ENCODE measurements around the gene FCGR2B. TPM values are rescaled to one million over a fixed set of nuclear protein-coding genes. Genes with fewer than 3 reads are reported as not detected.

FCGR2B gene
- total and polyA plus RNA-seq, 2 donors (not counting 3 experiments of a cell fraction or from before 2014, with no cell fraction given): not detected

- no TSS peak for BruUV-seq (replicated peaks)
Observed at GRCh38 chr1:161678500-161678899, 15.6 kb downstream of the FCGR2B start.

More at GRCh38 chr1:161678500-161678899, 15.6 kb downstream of the FCGR2B start:
- H2AFZ ChIP-seq (ENCODE audit: low read depth, low read length): no peak overlapping the region
- FAIRE-seq (no peak), DNase-seq (ENCODE audit: low read depth, low spot score) (no peak)
- ChIA-PET POLR2A (no interaction called here), CTCF (no interaction called here)
- no peaks in the 10 kb centered on the region for H3K9me3 ChIP-seq (replicated peaks; ENCODE audit: control insufficient read depth, insufficient read depth, low read length)
- no peaks in the 10 kb centered on the region for H3K9me1 ChIP-seq (replicated peaks; ENCODE audit: control insufficient read depth, extremely low read depth, insufficient read depth, low read length)
- no peaks in the 10 kb centered on the region for H3K36me3 ChIP-seq (ENCODE audit: control insufficient read depth in 2 of 2, extremely low read depth in 1 of 2, insufficient read depth in 2 of 2, low read length in 2 of 2)
- H4K20me1 ChIP-seq (replicated peaks; ENCODE audit: control insufficient read depth, extremely low read depth, insufficient read depth, low read length): no peaks in the 10 kb centered on the region
- H3K27ac ChIP-seq (ENCODE audit: insufficient read depth, low read depth, low read length): no peak overlapping the region
- no peaks in the 10 kb centered on the region for H3K79me2 ChIP-seq (ENCODE audit: control insufficient read depth, insufficient read depth, low read length)
- peaks cover 14 to 17% of the 10 kb centered on the region in 2 experiments for H3K27me3 ChIP-seq (ENCODE audit: control insufficient read depth in 2 of 2, insufficient read depth in 2 of 2, low read length in 2 of 2)
- TF ChIP-seq, protein P1, sequence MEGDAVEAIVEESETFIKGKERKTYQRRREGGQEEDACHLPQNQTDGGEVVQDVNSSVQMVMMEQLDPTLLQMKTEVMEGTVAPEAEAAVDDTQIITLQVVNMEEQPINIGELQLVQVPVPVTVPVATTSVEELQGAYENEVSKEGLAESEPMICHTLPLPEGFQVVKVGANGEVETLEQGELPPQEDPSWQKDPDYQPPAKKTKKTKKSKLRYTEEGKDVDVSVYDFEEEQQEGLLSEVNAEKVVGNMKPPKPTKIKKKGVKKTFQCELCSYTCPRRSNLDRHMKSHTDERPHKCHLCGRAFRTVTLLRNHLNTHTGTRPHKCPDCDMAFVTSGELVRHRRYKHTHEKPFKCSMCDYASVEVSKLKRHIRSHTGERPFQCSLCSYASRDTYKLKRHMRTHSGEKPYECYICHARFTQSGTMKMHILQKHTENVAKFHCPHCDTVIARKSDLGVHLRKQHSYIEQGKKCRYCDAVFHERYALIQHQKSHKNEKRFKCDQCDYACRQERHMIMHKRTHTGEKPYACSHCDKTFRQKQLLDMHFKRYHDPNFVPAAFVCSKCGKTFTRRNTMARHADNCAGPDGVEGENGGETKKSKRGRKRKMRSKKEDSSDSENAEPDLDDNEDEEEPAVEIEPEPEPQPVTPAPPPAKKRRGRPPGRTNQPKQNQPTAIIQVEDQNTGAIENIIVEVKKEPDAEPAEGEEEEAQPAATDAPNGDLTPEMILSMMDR (IDR thresholded peaks at IDR 0.05; ENCODE audit: extremely low read depth in 1 of 2, insufficient read depth in 1 of 2, low read depth in 1 of 2, low read length in 2 of 2): no peak
- TF ChIP-seq, protein P2, sequence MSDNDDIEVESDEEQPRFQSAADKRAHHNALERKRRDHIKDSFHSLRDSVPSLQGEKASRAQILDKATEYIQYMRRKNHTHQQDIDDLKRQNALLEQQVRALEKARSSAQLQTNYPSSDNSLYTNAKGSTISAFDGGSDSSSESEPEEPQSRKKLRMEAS (IDR thresholded peaks at IDR 0.05; ENCODE audit: insufficient read depth, insufficient read length): no peak
- TF ChIP-seq POLR2AphosphoS5 (IDR thresholded peaks at IDR 0.05; ENCODE audit: insufficient read depth, low read depth, low read length): no peak
- TF ChIP-seq JUN (IDR thresholded peaks at IDR 0.05; ENCODE audit: borderline replicate concordance, insufficient read depth, insufficient read length, low read depth): no peak
- no peak for TF ChIP-seq MYC (IDR thresholded peaks at IDR 0.05; ENCODE audit: low read depth, low read length)
- no peak for TF ChIP-seq FOS (IDR thresholded peaks at IDR 0.05; ENCODE audit: borderline replicate concordance, insufficient read depth, low read length)
- TF ChIP-seq EZH2 (IDR thresholded peaks at IDR 0.05; ENCODE audit: borderline replicate concordance, low read depth, low read length, severe bottlenecking): no peak
- TF ChIP-seq POLR2A (IDR thresholded peaks at IDR 0.05; ENCODE audit: low read depth, low read length): no peak
- TF ChIP-seq GATA2 (IDR thresholded peaks at IDR 0.05; ENCODE audit: insufficient read depth, insufficient read length, low read depth, low read length): no peak
- intact Hi-C loops (cut with micrococcal nuclease): no loop called here
- H3K4me3 ChIP-seq (replicated peaks in 1 of 3; ENCODE audit: insufficient read depth in 1 of 3, low read depth in 1 of 3, low read length in 3 of 3): no peak overlapping the region
- no peak overlapping the region for H3K4me2 ChIP-seq (ENCODE audit: insufficient read depth, low read length)
- no peak overlapping the region for H3K9ac ChIP-seq (replicated peaks; ENCODE audit: extremely low read depth, insufficient read depth, low read length)
- dilution Hi-C loops (cut with MboI; ENCODE audit: extremely low pct_ligation_motif_present, low sequenced_read_pairs): no loop called here
- no peaks in the 10 kb centered on the region for H3K4me1 ChIP-seq (ENCODE audit: control insufficient read depth, extremely low read depth, insufficient read depth, low read length)

Measured in endothelial cell of umbilical vein (primary cell).